Smooth muscle cell (in vitro differentiated cells): Measurements from ENCODE around the gene FEM1A. TPM values are rescaled to one million over a fixed set of nuclear protein-coding genes. Genes with fewer than 3 reads are reported as not detected.

Experiments used
- DNase-seq: peaks from one replicate; lab custom pipeline; 2025; ENCODE audit not compliant: unreplicated experiment; lab: John Stamatoyannopoulos, UW
- H2AFZ ChIP-seq: fragments of 200-600 bp; sonication (generic); 2 replicates; pipeline ENCODE4 v1.6.0; 2016; ENCODE audit warnings: antibody characterized with exemption, low read depth, mild to moderate bottlenecking
- H3F3A ChIP-seq: fragments of 200-600 bp; sonication (generic); 2 replicates; pipeline ENCODE4 v1.6.0; 2017; ENCODE audit warnings: antibody characterized with exemption, low read depth
- H3K27ac ChIP-seq: fragments of 200-600 bp; sonication (generic); 2 replicates; pipeline ENCODE4 v1.5.1; 2016; ENCODE audit warnings: low read depth, mild to moderate bottlenecking
- H3K27me3 ChIP-seq: fragments of 200-600 bp; sonication (generic); 2 replicates; pipeline ENCODE4 v1.6.1; 2016; ENCODE audit warnings: low read depth, mild to moderate bottlenecking
- H3K36me3 ChIP-seq: fragments of 200-600 bp; sonication (generic); 2 replicates; pipeline ENCODE4 v1.5.1; 2016; ENCODE audit warnings: low read depth
- H3K4me1 ChIP-seq: fragments of 200-600 bp; sonication (generic); 2 replicates; pipeline ENCODE4 v1.5.1; 2016; ENCODE audit warnings: low read depth
- H3K4me2 ChIP-seq: fragments of 200-600 bp; sonication (generic); 2 replicates; pipeline ENCODE4 v1.6.0; 2016; ENCODE audit warnings: mild to moderate bottlenecking
- H3K4me3 ChIP-seq: fragments of 200-600 bp; sonication (generic); 2 replicates; pipeline ENCODE4 v1.5.1; 2016; ENCODE audit warnings: mild to moderate bottlenecking
- H3K79me2 ChIP-seq: fragments of 200-600 bp; sonication (generic); 2 replicates; pipeline ENCODE4 v1.6.0; 2016; ENCODE audit warnings: low read depth, mild to moderate bottlenecking
- H3K9ac ChIP-seq: fragments of 200-600 bp; sonication (generic); 2 replicates; pipeline ENCODE4 v1.6.0; 2016; ENCODE audit warnings: low read depth
- H3K9me3 ChIP-seq: fragments of 200-600 bp; sonication (generic); replicated peaks from 2 replicates; pipeline ENCODE4 v1.5.1; 2016; ENCODE audit warnings: low read depth
- H4K20me1 ChIP-seq: fragments of 200-600 bp; sonication (generic); 2 replicates; pipeline ENCODE4 v1.6.0; 2016; ENCODE audit warnings: low read depth
- WGBS: methylation state at CpG from one replicate; pipeline ENCODE4 v1.1.7; 2016; ENCODE audit warnings: low lambda C conversion rate; 5-methylcytosine and 5-hydroxymethylcytosine counted together
- polyA plus RNA-seq: library from polyadenylated mRNA; unstranded; fragments of >200 nt; fragmentation: Nextera tagmentation; extraction: Ambion mirVana; gene quantifications from 2 replicates; pipeline ENCODE4 v1.2.1, GENCODE V29; 2016
- total RNA-seq: library from RNA; depleted of rRNA; stranded (reverse); fragments of >200 nt; gene quantifications from 2 replicates; pipeline ENCODE4 v1.2.3, GENCODE V29; 2014
- TF ChIP-seq, protein P1 (sequence below): fragments of 200-600 bp; sonication (generic); IDR thresholded peaks from 2 replicates; pipeline ENCODE4 v1.5.1; 2017; ENCODE audit warnings: borderline replicate concordance, mild to moderate bottlenecking, antibody characterized with exemption; ENCODE audit not compliant: insufficient read depth, poor library complexity, severe bottlenecking

FEM1A gene
- total and polyA plus RNA-seq, 2 experiments from 2014 or later: 1.6 to 7.1 TPM

DNA sequence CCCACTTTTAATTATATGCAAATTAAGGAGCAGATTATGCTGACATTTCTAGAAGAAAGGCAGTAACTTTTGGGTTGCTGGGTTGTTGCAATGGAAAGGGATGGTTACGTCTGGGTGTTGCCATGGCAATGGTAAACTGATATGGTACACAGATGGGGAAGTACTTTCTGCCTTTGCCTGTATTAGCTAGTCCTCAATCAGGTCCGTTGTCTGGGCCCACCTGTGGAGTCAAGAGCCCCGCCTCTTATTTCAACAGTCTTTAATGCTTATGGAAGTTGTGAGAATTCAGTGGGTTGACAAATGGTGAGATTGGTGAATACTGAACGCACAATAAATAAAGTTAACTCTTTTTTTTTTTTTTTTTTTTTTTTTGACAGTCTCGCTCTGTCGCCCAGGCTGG, 37.3 kb upstream of the FEM1A start:
- DNase-seq: no peak
- Histone ChIP-seq H3K27me3 (no peaks in the 10 kb centered on the region), H3K9ac (no peak overlapping the region), H4K20me1 (no peaks in the 10 kb centered on the region), H3K4me1 (peaks cover 2% of the 10 kb centered on the region), H3F3A (no peaks in the 10 kb centered on the region), H3K36me3 (no peaks in the 10 kb centered on the region), H3K27ac (no peak overlapping the region), H2AFZ (no peak overlapping the region), H3K9me3 (no peaks in the 10 kb centered on the region), H3K4me3 (no peak overlapping the region), H3K79me2 (no peaks in the 10 kb centered on the region), H3K4me2 (no peak overlapping the region)
- WGBS: 65% methylated on average over 6 of the region's 6 CpGs
- TF ChIP-seq, protein P1, sequence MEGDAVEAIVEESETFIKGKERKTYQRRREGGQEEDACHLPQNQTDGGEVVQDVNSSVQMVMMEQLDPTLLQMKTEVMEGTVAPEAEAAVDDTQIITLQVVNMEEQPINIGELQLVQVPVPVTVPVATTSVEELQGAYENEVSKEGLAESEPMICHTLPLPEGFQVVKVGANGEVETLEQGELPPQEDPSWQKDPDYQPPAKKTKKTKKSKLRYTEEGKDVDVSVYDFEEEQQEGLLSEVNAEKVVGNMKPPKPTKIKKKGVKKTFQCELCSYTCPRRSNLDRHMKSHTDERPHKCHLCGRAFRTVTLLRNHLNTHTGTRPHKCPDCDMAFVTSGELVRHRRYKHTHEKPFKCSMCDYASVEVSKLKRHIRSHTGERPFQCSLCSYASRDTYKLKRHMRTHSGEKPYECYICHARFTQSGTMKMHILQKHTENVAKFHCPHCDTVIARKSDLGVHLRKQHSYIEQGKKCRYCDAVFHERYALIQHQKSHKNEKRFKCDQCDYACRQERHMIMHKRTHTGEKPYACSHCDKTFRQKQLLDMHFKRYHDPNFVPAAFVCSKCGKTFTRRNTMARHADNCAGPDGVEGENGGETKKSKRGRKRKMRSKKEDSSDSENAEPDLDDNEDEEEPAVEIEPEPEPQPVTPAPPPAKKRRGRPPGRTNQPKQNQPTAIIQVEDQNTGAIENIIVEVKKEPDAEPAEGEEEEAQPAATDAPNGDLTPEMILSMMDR: no peak

DNA sequence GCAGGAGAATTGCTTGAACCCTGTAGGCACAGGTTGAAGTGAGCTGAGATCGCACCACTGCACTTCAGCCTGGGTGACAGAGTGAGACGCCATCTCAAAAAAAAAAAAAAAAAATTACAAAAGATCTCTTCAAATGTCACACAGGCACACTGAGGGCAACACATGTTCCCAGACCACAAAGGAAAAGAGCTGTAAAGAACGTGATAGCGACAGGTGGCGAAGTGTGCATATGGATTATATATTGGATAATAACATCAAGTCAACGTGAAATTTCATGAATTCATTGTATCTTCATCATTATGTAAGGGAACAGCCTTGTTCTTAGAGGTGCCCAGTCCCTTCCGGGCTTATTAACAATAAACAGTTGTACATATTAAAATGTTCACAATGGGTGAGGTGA, 36.1 kb upstream of the FEM1A start:
- TF ChIP-seq, protein P1: no peak
- H3K9me3 ChIP-seq: no peaks in the 10 kb centered on the region
- peaks cover 10% of the 10 kb centered on the region for H3K4me1 ChIP-seq
- no peaks in the 10 kb centered on the region for H3K27me3 ChIP-seq
- DNase-seq: no peak
- no peak overlapping the region for H2AFZ ChIP-seq
- 93% methylated on average over 7 of the region's 7 CpGs for WGBS
- H3K9ac ChIP-seq: no peak overlapping the region
- H4K20me1 ChIP-seq: no peaks in the 10 kb centered on the region
- H3K36me3 ChIP-seq: no peaks in the 10 kb centered on the region
- no peaks in the 10 kb centered on the region for H3K79me2 ChIP-seq
- no peak overlapping the region for H3K4me2 ChIP-seq
- H3K4me3 ChIP-seq: no peak overlapping the region
- H3F3A ChIP-seq: no peaks in the 10 kb centered on the region
- H3K27ac ChIP-seq: no peak overlapping the region

GRCh38 chr19:4758082-4758481, 33.5 kb upstream of the FEM1A start:
- TF ChIP-seq, protein P1: no peak
- DNase-seq: no peak

DNA sequence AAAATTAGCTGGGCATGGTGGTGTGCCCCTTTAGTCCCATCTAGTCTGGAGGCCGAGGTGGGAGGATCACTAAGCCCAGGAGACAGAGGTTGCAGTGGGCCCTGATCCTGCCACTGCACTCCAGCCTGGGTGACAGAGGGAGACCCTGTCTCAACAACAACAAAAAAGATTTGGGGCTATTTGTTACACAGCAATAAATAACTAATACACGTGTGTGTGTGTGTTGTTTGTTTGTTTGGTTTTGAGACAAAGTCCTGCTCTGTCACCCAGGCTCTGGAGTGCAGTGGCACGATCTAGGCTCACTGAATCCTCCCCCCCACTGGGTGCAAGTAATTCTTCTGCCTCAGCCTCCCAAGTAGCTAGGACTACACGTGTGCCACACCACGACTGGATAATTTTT, 32.9 kb upstream of the FEM1A start:
- Histone ChIP-seq H3K9me3 (no peaks in the 10 kb centered on the region), H2AFZ (no peak overlapping the region), H4K20me1 (no peaks in the 10 kb centered on the region), H3K79me2 (no peaks in the 10 kb centered on the region), H3K4me1 (peaks cover 10% of the 10 kb centered on the region), H3K27ac (no peak overlapping the region), H3K27me3 (peaks cover 6% of the 10 kb centered on the region), H3F3A (no peaks in the 10 kb centered on the region), H3K4me2 (no peak overlapping the region), H3K9ac (no peak overlapping the region), H3K4me3 (no peak overlapping the region), H3K36me3 (no peaks in the 10 kb centered on the region)
- TF ChIP-seq, protein P1: no peak
- WGBS: 63% methylated on average over 5 of the region's 5 CpGs
- DNase-seq: no peak

More at GRCh38 chr19:4758082-4758481, 33.5 kb upstream of the FEM1A start:
- Histone ChIP-seq H3K4me3 (no peak overlapping the region), H3K27me3 (peaks cover 6% of the 10 kb centered on the region), H3K4me2 (no peak overlapping the region), H3K9ac (no peak overlapping the region), H3F3A (no peaks in the 10 kb centered on the region), H3K4me1 (peaks cover 10% of the 10 kb centered on the region), H2AFZ (no peak overlapping the region), H3K9me3 (no peaks in the 10 kb centered on the region), H3K36me3 (no peaks in the 10 kb centered on the region), H3K27ac (no peak overlapping the region), H4K20me1 (no peaks in the 10 kb centered on the region), H3K79me2 (no peaks in the 10 kb centered on the region)
- WGBS: 72% methylated on average over 4 of the region's 4 CpGs
